Measurements from ENCODE around the gene ATP8B1.
"Not testable (repeated sequence)": the region's sequence is repeated elsewhere in the genome, so short reads cannot be mapped to it uniquely, and the experiment has no call there.

ATP8B1 gene

GRCh38 chr18:57651914-57652313 lies 151.2 kb downstream of the ATP8B1 start:
- no peak for DNase-seq

GRCh38 chr18:57649556-57650500 lies 153.3 kb downstream of the ATP8B1 start:
- no peak for DNase-seq

- DNase-seq: no peak
These were observed 154.7 kb downstream of the ATP8B1 start for GRCh38 chr18:57648414-57648813.

GRCh38 chr18:57644540-57644939 lies 158.6 kb downstream of the ATP8B1 start:
- no peak for DNase-seq

- not testable (repeated sequence) for DNase-seq
These were observed 159.4 kb downstream of the ATP8B1 start for GRCh38 chr18:57643726-57644125.

- not testable (repeated sequence) for DNase-seq
These were observed 160.7 kb downstream of the ATP8B1 start for GRCh38 chr18:57642462-57642861.

- no peak for DNase-seq
These were observed 162.4 kb downstream of the ATP8B1 start for GRCh38 chr18:57640749-57641148.

- no peak for DNase-seq
These were observed 162.9 kb downstream of the ATP8B1 start for GRCh38 chr18:57640236-57640635.

- no peak for DNase-seq
These were observed 167.9 kb downstream of the ATP8B1 start for GRCh38 chr18:57635003-57635822.

- DNase-seq: no peak
These were observed 171.4 kb downstream of the ATP8B1 start for GRCh38 chr18:57631697-57632096.

- DNase-seq: no peak
These were observed 172.1 kb downstream of the ATP8B1 start for GRCh38 chr18:57630754-57631595.

- DNase-seq: peak; percentile 8 to 83
These were observed 172.9 kb downstream of the ATP8B1 start for GRCh38 chr18:57630002-57630753.

GRCh38 chr18:57629422-57629821 lies 173.7 kb downstream of the ATP8B1 start:
- DNase-seq: no peak

GRCh38 chr18:57627488-57627887 lies 175.6 kb downstream of the ATP8B1 start:
- DNase-seq: no peak

GRCh38 chr18:57624988-57625387 lies 178.1 kb downstream of the ATP8B1 start:
- DNase-seq: no peak

- DNase-seq: no peak
These were observed 181.9 kb downstream of the ATP8B1 start for GRCh38 chr18:57621246-57621604.

GRCh38 chr18:57619876-57620275 lies 183.2 kb downstream of the ATP8B1 start:
- DNase-seq: no peak

- no peak for DNase-seq
These were observed 184.2 kb downstream of the ATP8B1 start for GRCh38 chr18:57618910-57619309.

GRCh38 chr18:57603871-57604270 lies 199.2 kb downstream of the ATP8B1 start:
- no peak for DNase-seq
